ENCODE measurements around the gene CCR6.

DNA sequence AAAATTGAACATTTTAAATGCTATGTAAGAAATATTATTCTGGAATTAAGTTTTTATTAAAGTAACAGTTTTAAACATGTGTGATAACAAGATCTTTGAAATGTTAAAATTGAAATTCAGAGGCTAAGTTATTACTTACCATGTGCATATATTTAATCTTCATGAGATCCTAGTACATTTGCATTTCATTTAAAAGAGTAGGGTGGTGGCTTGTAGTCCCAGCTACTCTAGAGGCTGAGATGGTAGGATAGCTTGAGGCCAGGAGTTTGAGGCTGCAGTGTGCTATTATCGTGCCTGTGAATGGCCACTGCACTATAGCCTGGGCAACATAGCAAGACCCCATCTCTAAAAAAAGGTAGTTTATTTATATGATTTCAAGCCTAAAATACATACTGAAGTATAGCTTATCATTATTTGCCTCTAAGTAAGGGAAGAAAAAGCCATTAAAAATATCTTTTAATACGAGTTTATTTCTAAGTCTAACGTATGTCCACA, 3.0 kb downstream of the CCR6 start:
- no peak for TF ChIP-seq POLR2A (IDR thresholded peaks at IDR 0.05)
- TF ChIP-seq, protein P1, sequence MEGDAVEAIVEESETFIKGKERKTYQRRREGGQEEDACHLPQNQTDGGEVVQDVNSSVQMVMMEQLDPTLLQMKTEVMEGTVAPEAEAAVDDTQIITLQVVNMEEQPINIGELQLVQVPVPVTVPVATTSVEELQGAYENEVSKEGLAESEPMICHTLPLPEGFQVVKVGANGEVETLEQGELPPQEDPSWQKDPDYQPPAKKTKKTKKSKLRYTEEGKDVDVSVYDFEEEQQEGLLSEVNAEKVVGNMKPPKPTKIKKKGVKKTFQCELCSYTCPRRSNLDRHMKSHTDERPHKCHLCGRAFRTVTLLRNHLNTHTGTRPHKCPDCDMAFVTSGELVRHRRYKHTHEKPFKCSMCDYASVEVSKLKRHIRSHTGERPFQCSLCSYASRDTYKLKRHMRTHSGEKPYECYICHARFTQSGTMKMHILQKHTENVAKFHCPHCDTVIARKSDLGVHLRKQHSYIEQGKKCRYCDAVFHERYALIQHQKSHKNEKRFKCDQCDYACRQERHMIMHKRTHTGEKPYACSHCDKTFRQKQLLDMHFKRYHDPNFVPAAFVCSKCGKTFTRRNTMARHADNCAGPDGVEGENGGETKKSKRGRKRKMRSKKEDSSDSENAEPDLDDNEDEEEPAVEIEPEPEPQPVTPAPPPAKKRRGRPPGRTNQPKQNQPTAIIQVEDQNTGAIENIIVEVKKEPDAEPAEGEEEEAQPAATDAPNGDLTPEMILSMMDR (IDR thresholded peaks at IDR 0.05): no peak
- no peak for TF ChIP-seq POLR2AphosphoS5 (IDR thresholded peaks at IDR 0.05)
- no peak for TF ChIP-seq EP300 (IDR thresholded peaks at IDR 0.05)

All from sigmoid colon (tissue), 4 donors.